Common myeloid progenitor, CD34-positive (primary cell): Measurements from ENCODE around the gene RBM25.
"Not testable (repeated sequence)": the region's sequence is repeated elsewhere in the genome, so short reads cannot be mapped to it uniquely, and the experiment has no call there.

ENCODE experiments used
- CTCF ChIA-PET: fragments of 350-600 bp; sonication (Branson Sonifier 250); formaldehyde crosslinking; loops from one replicate; lab custom pipeline; 2021; ENCODE audit warnings: antibody characterized with exemption; lab: Charles Lee
- POLR2A ChIA-PET: fragments of 350-600 bp; sonication (Branson Sonifier 250); formaldehyde crosslinking; loops from one replicate; lab custom pipeline; 2021; ENCODE audit warnings: antibody characterized with exemption; lab: Charles Lee
- DNase-seq, 3 donors: peaks; one replicate each; pipeline versions ENCODE4 v3.0.0 to v3.0.0-alpha.2; 2013
- H3K27ac ChIP-seq, 2 experiments: 1 replicate in 1 of 2; 2 replicates in 1 of 2; pipeline ENCODE4 v1.7.0; 2013; ENCODE audit warnings: inconsistent platforms in 2 of 2, low read length in 2 of 2, mild to moderate bottlenecking in 2 of 2, low read depth in 1 of 2, moderate library complexity in 1 of 2; ENCODE audit not compliant: severe bottlenecking in 2 of 2, insufficient read depth in 1 of 2, poor library complexity in 1 of 2
- H3K27me3 ChIP-seq, 5 experiments: replicated peaks in 2 of 5; 1 replicate in 3 of 5; 2 replicates in 2 of 5; pipeline versions ENCODE4 v1.6.1 to v1.7.0; 2013; ENCODE audit warnings: low read length in 4 of 5, mild to moderate bottlenecking in 2 of 5, moderate library complexity in 2 of 5, inconsistent platforms in 1 of 5; ENCODE audit not compliant: insufficient read depth in 5 of 5, control insufficient read depth in 4 of 5
- H3K36me3 ChIP-seq, 4 experiments: 1 replicate in 2 of 4; 2 replicates in 2 of 4; pipeline versions ENCODE4 v1.6.1 to v1.7.0; 2013; ENCODE audit warnings: low read length in 3 of 4, control low read depth in 1 of 4, mild to moderate bottlenecking in 1 of 4; ENCODE audit not compliant: control insufficient read depth in 4 of 4, insufficient read depth in 4 of 4
- H3K4me1 ChIP-seq, 4 experiments: 1 replicate in 3 of 4; 2 replicates in 1 of 4; pipeline versions ENCODE4 v1.6.1 to v1.7.1; 2013; ENCODE audit warnings: low read length in 3 of 4, mild to moderate bottlenecking in 3 of 4, control low read depth in 1 of 4, inconsistent platforms in 1 of 4, moderate library complexity in 1 of 4; ENCODE audit not compliant: control insufficient read depth in 4 of 4, insufficient read depth in 4 of 4; ENCODE audit errors: control extremely low read depth in 1 of 4
- H3K4me3 ChIP-seq, 7 experiments: 1 replicate in 4 of 7; 2 replicates in 3 of 7; pipeline versions ENCODE4 v1.5.1 to v1.7.0; 2013; ENCODE audit warnings: mild to moderate bottlenecking in 7 of 7, low read length in 6 of 7, moderate library complexity in 6 of 7, inconsistent platforms in 2 of 7, low read depth in 2 of 7, control low read depth in 1 of 7; ENCODE audit not compliant: insufficient read depth in 4 of 7, control insufficient read depth in 1 of 7; ENCODE audit errors: extremely low read depth in 1 of 7
- H3K9me3 ChIP-seq, 5 experiments: 1 replicate in 4 of 5; 2 replicates in 1 of 5; pipeline versions ENCODE4 v1.6.1 to v1.7.1; 2013; ENCODE audit warnings: low read length in 4 of 5, mild to moderate bottlenecking in 2 of 5, inconsistent platforms in 1 of 5, low read depth in 1 of 5, moderate library complexity in 1 of 5; ENCODE audit not compliant: control insufficient read depth in 4 of 5, insufficient read depth in 2 of 5; ENCODE audit errors: control extremely low read depth in 1 of 5
- WGBS: methylation state at CpG from one replicate; pipeline ENCODE4 v1.1.5; 2013; ENCODE audit not compliant: insufficient coverage; 5-methylcytosine and 5-hydroxymethylcytosine counted together

RBM25 gene

GRCh38 chr14:73162251-73162650 is 103.9 kb downstream of the RBM25 start:
- Histone ChIP-seq H3K9me3 (no peaks in the 10 kb centered on the region), H3K27me3 (no peaks in the 10 kb centered on the region), H3K4me1 (no peaks in the 10 kb centered on the region), H3K27ac (no peak overlapping the region), H3K36me3 (peaks cover 10 to 66% (median 37%) of the 10 kb centered on the region in 4 experiments), H3K4me3 (no peak overlapping the region)
- CTCF ChIA-PET: interaction anchor here (1.0 kb wide), 1 partner anchor 11 kb away, joined by 4 read pairs; no protein-coding TSS in a partner anchor
- 99% methylated on average over 10 of the region's 11 CpGs for WGBS
- POLR2A ChIA-PET: no interaction called here
- no peak for DNase-seq

- Histone ChIP-seq H3K9me3 (no peaks in the 10 kb centered on the region), H3K27ac (no peak overlapping the region), H3K4me3 (no peak overlapping the region), H3K27me3 (no peaks in the 10 kb centered on the region), H3K4me1 (no peaks in the 10 kb centered on the region), H3K36me3 (peaks cover 23 to 63% (median 48%) of the 10 kb centered on the region in 4 experiments)
- CTCF ChIA-PET: no interaction called here
- WGBS: no CpG with 5 or more reads among the region's 1 CpG
- DNase-seq: no peak
- POLR2A ChIA-PET: no interaction called here
Measured at GRCh38 chr14:73166399-73166798, 108.1 kb downstream of the RBM25 start.

- ChIA-PET CTCF (interaction anchor here (1.5 kb wide), 1 partner anchor 304 kb away, joined by 4 read pairs; no protein-coding TSS in a partner anchor), POLR2A (no interaction called here)
- no peak for DNase-seq
- H3K9me3 ChIP-seq: no peaks in the 10 kb centered on the region
- no peaks in the 10 kb centered on the region for H3K27me3 ChIP-seq
- H3K4me3 ChIP-seq: no peak overlapping the region
- WGBS: 100% methylated on average over 2 of the region's 4 CpGs
- H3K4me1 ChIP-seq: no peaks in the 10 kb centered on the region
- peaks cover 30 to 66% (median 48%) of the 10 kb centered on the region in 4 experiments for H3K36me3 ChIP-seq
- no peak overlapping the region for H3K27ac ChIP-seq
Measured at GRCh38 chr14:73167727-73168126, 109.4 kb downstream of the RBM25 start.

- POLR2A ChIA-PET: no interaction called here
- H3K27ac ChIP-seq: no peak overlapping the region
- CTCF ChIA-PET: interaction anchor here (1.5 kb wide), 1 partner anchor 303 kb away, joined by 4 read pairs; no protein-coding TSS in a partner anchor
- no peak for DNase-seq
- WGBS: 100% methylated on average over 8 of the region's 9 CpGs
- H3K36me3 ChIP-seq: peaks cover 33 to 67% (median 51%) of the 10 kb centered on the region in 4 experiments
- H3K27me3 ChIP-seq: no peaks in the 10 kb centered on the region
- no peaks in the 10 kb centered on the region for H3K9me3 ChIP-seq
- H3K4me3 ChIP-seq: no peak overlapping the region
- no peaks in the 10 kb centered on the region for H3K4me1 ChIP-seq
Measured at GRCh38 chr14:73168274-73168673, 109.9 kb downstream of the RBM25 start.

GRCh38 chr14:73168691-73169090 is 110.4 kb downstream of the RBM25 start:
- WGBS: 96% methylated on average over 11 of the region's 14 CpGs
- CTCF ChIA-PET: interaction anchor here (1.5 kb wide), 1 partner anchor 303 kb away, joined by 4 read pairs; no protein-coding TSS in a partner anchor
- H3K4me1 ChIP-seq: no peaks in the 10 kb centered on the region
- POLR2A ChIA-PET: no interaction called here
- H3K27ac ChIP-seq: no peak overlapping the region
- no peaks in the 10 kb centered on the region for H3K9me3 ChIP-seq
- H3K27me3 ChIP-seq: no peaks in the 10 kb centered on the region
- no peak overlapping the region for H3K4me3 ChIP-seq
- DNase-seq: no peak
- H3K36me3 ChIP-seq: peaks cover 30 to 68% (median 52%) of the 10 kb centered on the region in 4 experiments

- H3K9me3 ChIP-seq, DNase-seq, H3K4me1 ChIP-seq, H3K4me3 ChIP-seq, H3K27me3 ChIP-seq, H3K27ac ChIP-seq: not testable (repeated sequence)
- ChIA-PET CTCF (interaction anchor here (1.3 kb wide), 1 partner anchor 464 kb away, joined by 3 read pairs; no protein-coding TSS in a partner anchor), POLR2A (interaction anchor here (0.7 kb wide), 1 partner anchor 465 kb away, joined by 4 read pairs; no protein-coding TSS in a partner anchor)
- H3K36me3 ChIP-seq: peaks cover 30 to 72% (median 58%) of the 10 kb centered on the region in 4 experiments
- WGBS: 100% methylated on average over 3 of the region's 6 CpGs
Measured at GRCh38 chr14:73169855-73170254, 111.5 kb downstream of the RBM25 start.

GRCh38 chr14:73170686-73171085 is 112.4 kb downstream of the RBM25 start:
- Histone ChIP-seq H3K27me3 (no peaks in the 10 kb centered on the region), H3K4me3 (no peak overlapping the region), H3K4me1 (no peaks in the 10 kb centered on the region), H3K9me3 (no peaks in the 10 kb centered on the region), H3K36me3 (peaks cover 30 to 71% (median 58%) of the 10 kb centered on the region in 4 experiments), H3K27ac (no peak overlapping the region)
- POLR2A ChIA-PET: no interaction called here
- CTCF ChIA-PET: interaction anchor here (1.3 kb wide), 1 partner anchor 463 kb away, joined by 3 read pairs; no protein-coding TSS in a partner anchor
- DNase-seq: no peak
- WGBS: 98% methylated on average over 10 of the region's 11 CpGs
